H1 (cell line): Measurements from ENCODE around the gene ACVR2A. TPM values are rescaled to one million over a fixed set of nuclear protein-coding genes. Genes with fewer than 3 reads are reported as not detected.

Source experiments
- CTCF ChIA-PET: fragments of 300-600 bp; sonication (Branson Sonifier 250); formaldehyde crosslinking; loops from one replicate; lab custom pipeline; 2021; ENCODE audit not compliant: partially characterized antibody; lab: Charles Lee
- POLR2A ChIA-PET: fragments of 300-600 bp; sonication (Branson Sonifier 250); formaldehyde crosslinking; loops from one replicate; lab custom pipeline; 2021; ENCODE audit warnings: inconsistent platforms; ENCODE audit not compliant: partially characterized antibody; lab: Charles Lee
- DNase-seq, 2 experiments: peaks; one replicate each; pipeline versions ENCODE4 v3.0.0 to v3.0.0-alpha.2; 2010 to 2022; ENCODE audit warnings: low spot score in 2 of 2, low read depth in 1 of 2, mixed read lengths in 1 of 2
- FAIRE-seq: peaks from 2 replicates; lab custom pipeline; 2011; peaks lifted over from hg19 to GRCh38; lab: Jason Lieb, UNC
- H2AFZ ChIP-seq: 2 replicates; pipeline ENCODE4 v1.8.1; 2012; ENCODE audit warnings: low read length, inconsistent platforms
- H2AK5ac ChIP-seq: 2 replicates; pipeline ENCODE4 v1.6.1; 2013; ENCODE audit warnings: low read depth, low read length
- H2BK120ac ChIP-seq: replicated peaks from 2 replicates; pipeline ENCODE3; 2013; ENCODE audit warnings: low read depth, low read length, inconsistent platforms
- H2BK12ac ChIP-seq: 2 replicates; pipeline ENCODE4 v1.6.1; 2013; ENCODE audit warnings: low read depth, low read length
- H2BK15ac ChIP-seq: 2 replicates; pipeline ENCODE4 v1.6.1; 2013; ENCODE audit warnings: low read length
- H2BK20ac ChIP-seq: 2 replicates; pipeline ENCODE4 v1.6.1; 2013; ENCODE audit warnings: low read length
- H2BK5ac ChIP-seq: 2 replicates; pipeline ENCODE4 v1.6.1; 2013; ENCODE audit warnings: low read depth, low read length
- H3K14ac ChIP-seq: 2 replicates; pipeline ENCODE4 v1.6.1; 2013; ENCODE audit warnings: inconsistent platforms; ENCODE audit not compliant: insufficient read length
- H3K18ac ChIP-seq: 2 replicates; pipeline ENCODE4 v1.6.1; 2013; ENCODE audit warnings: low read length; ENCODE audit errors: extremely low read depth
- H3K23ac ChIP-seq: 2 replicates; pipeline ENCODE4 v1.6.1; 2013; ENCODE audit warnings: inconsistent platforms; ENCODE audit not compliant: insufficient read length
- H3K23me2 ChIP-seq: 2 replicates; pipeline ENCODE4 v1.6.1; 2013; ENCODE audit warnings: low read depth, low read length
- H3K27ac ChIP-seq: 2 replicates; pipeline ENCODE4 v1.6.1; 2011; ENCODE audit warnings: low read depth, low read length, inconsistent platforms
- H3K27me3 ChIP-seq, 4 experiments: replicated peaks in 1 of 4; 1 replicate in 1 of 4; 2 replicates in 3 of 4; pipeline versions ENCODE4 v1.6.1 to v1.8.1; 2011 to 2013; ENCODE audit warnings: low read length in 3 of 4, mild to moderate bottlenecking in 3 of 4, inconsistent platforms in 2 of 4, mixed read lengths in 2 of 4, moderate library complexity in 1 of 4; ENCODE audit not compliant: control insufficient read depth in 3 of 4, insufficient read depth in 3 of 4; ENCODE audit errors: extremely low read depth in 1 of 4
- H3K36me3 ChIP-seq, 4 experiments: 2 replicates each; pipeline versions ENCODE4 v1.6.1 to v1.8.1; 2011 to 2013; ENCODE audit warnings: mild to moderate bottlenecking in 4 of 4, low read length in 3 of 4, moderate library complexity in 2 of 4, control low read depth in 1 of 4, inconsistent platforms in 1 of 4; ENCODE audit not compliant: insufficient read depth in 4 of 4, control insufficient read depth in 2 of 4
- H3K4ac ChIP-seq: replicated peaks from 2 replicates; pipeline ENCODE3; 2013; ENCODE audit warnings: low read length, low read depth, mixed read lengths, inconsistent platforms; ENCODE audit not compliant: insufficient read length
- H3K4me1 ChIP-seq, 4 experiments: replicated peaks in 1 of 4; 1 replicate in 1 of 4; 2 replicates in 3 of 4; pipeline versions ENCODE4 v1.6.1 to v1.8.1; 2011 to 2013; ENCODE audit warnings: low read length in 3 of 4, inconsistent platforms in 2 of 4, mixed read lengths in 1 of 4; ENCODE audit not compliant: insufficient read depth in 4 of 4, control insufficient read depth in 3 of 4
- H3K4me2 ChIP-seq, 2 experiments: 2 replicates each; pipeline versions ENCODE4 v1.6.1 to v1.8.1; 2011 to 2013; ENCODE audit warnings: low read depth in 2 of 2, low read length in 2 of 2, control low read depth in 1 of 2, inconsistent platforms in 1 of 2, mild to moderate bottlenecking in 1 of 2; ENCODE audit not compliant: insufficient read depth in 1 of 2
- H3K4me3 ChIP-seq, 4 experiments: fragments of 200-600, 300-600 bp in 1 of 4; sonication (generic), shearing (Covaris generic), sonication (Bioruptor Twin) in 1 of 4; 2 replicates each; pipeline versions ENCODE4 v1.5.1 to v1.8.1; 2011 to 2016; ENCODE audit warnings: low read length in 4 of 4, low read depth in 3 of 4, control low read depth in 2 of 4, inconsistent platforms in 2 of 4, mild to moderate bottlenecking in 2 of 4, mixed read lengths in 1 of 4, moderate library complexity in 1 of 4; ENCODE audit not compliant: insufficient read depth in 2 of 4; ENCODE audit errors: extremely low read depth in 1 of 4
- H3K56ac ChIP-seq: replicated peaks from 2 replicates; pipeline ENCODE3; 2013; ENCODE audit warnings: low read depth, mild to moderate bottlenecking, mixed read lengths, low read length, inconsistent platforms; ENCODE audit not compliant: insufficient read length
- H3K79me1 ChIP-seq: 2 replicates; pipeline ENCODE4 v1.6.1; 2013; ENCODE audit warnings: low read depth, low read length, control low read depth
- H3K79me2 ChIP-seq, 2 experiments: 2 replicates each; pipeline versions ENCODE4 v1.6.1 to v1.8.1; 2012 to 2013; ENCODE audit warnings: low read length in 2 of 2, mild to moderate bottlenecking in 2 of 2, inconsistent platforms in 1 of 2; ENCODE audit not compliant: insufficient read depth in 2 of 2, control insufficient read depth in 1 of 2
- H3K9ac ChIP-seq, 4 experiments: replicated peaks in 1 of 4; 1 replicate in 1 of 4; 2 replicates in 3 of 4; pipeline versions ENCODE4 v1.6.1 to v1.8.1; 2011 to 2013; ENCODE audit warnings: low read depth in 3 of 4, low read length in 3 of 4, control low read depth in 2 of 4, mild to moderate bottlenecking in 2 of 4, moderate library complexity in 2 of 4, inconsistent platforms in 1 of 4; ENCODE audit errors: extremely low read depth in 1 of 4
- H3K9me3 ChIP-seq, 2 experiments: 2 replicates each; pipeline versions ENCODE4 v1.6.1 to v1.8.1; 2012 to 2013; ENCODE audit warnings: mild to moderate bottlenecking in 2 of 2, moderate library complexity in 2 of 2, control low read depth in 1 of 2, inconsistent platforms in 1 of 2, low read depth in 1 of 2, low read length in 1 of 2, mixed read lengths in 1 of 2; ENCODE audit not compliant: insufficient read depth in 2 of 2
- H4K20me1 ChIP-seq, 2 experiments: replicated peaks in 1 of 2; 2 replicates each; pipeline versions ENCODE3 to v1.8.1; 2011 to 2013; ENCODE audit warnings: inconsistent platforms in 2 of 2, low read length in 2 of 2, mild to moderate bottlenecking in 1 of 2; ENCODE audit not compliant: insufficient read depth in 2 of 2, control insufficient read depth in 1 of 2
- H4K5ac ChIP-seq: 2 replicates; pipeline ENCODE4 v1.6.1; 2013; ENCODE audit warnings: low read length, low read depth, mixed read lengths, inconsistent platforms; ENCODE audit not compliant: insufficient read length
- H4K8ac ChIP-seq: 2 replicates; pipeline ENCODE4 v1.8.0; 2013; ENCODE audit warnings: mild to moderate bottlenecking, moderate library complexity, low read length, inconsistent platforms; ENCODE audit not compliant: insufficient read depth; ENCODE audit errors: extremely low read depth
- H4K91ac ChIP-seq: replicated peaks from 2 replicates; pipeline ENCODE3; 2013; ENCODE audit warnings: low read length, mixed read lengths, inconsistent platforms; ENCODE audit not compliant: insufficient read length
- ATF2 ChIP-seq: IDR thresholded peaks from 2 replicates; pipeline ENCODE4 v1.6.1; 2012; ENCODE audit warnings: low read length, inconsistent platforms
- CHD2 ChIP-seq: IDR thresholded peaks from 2 replicates; pipeline ENCODE4 v1.6.1; 2012; ENCODE audit warnings: low read length, improper control_type of control experiment
- EGR1 ChIP-seq: IDR thresholded peaks from 2 replicates; pipeline ENCODE4 v1.6.1; 2011; ENCODE audit warnings: low read depth, low read length, borderline replicate concordance
- FOSL1 ChIP-seq: IDR thresholded peaks from 2 replicates; pipeline ENCODE4 v1.6.1; 2011; ENCODE audit warnings: mild to moderate bottlenecking, low read depth, low read length, moderate library complexity; ENCODE audit not compliant: insufficient read depth
- KDM1A ChIP-seq: fragments of 200-600, 300-600 bp; sonication (generic); IDR thresholded peaks from 2 replicates; pipeline ENCODE4 v1.7.1; 2016; ENCODE audit warnings: mild to moderate bottlenecking, low read length, borderline replicate concordance
- NRF1 ChIP-seq: IDR thresholded peaks from 2 replicates; pipeline ENCODE4 v1.6.1; 2011; ENCODE audit warnings: mild to moderate bottlenecking, low read depth, low read length, improper control_type of control experiment
- SUZ12 ChIP-seq: fragments of 200-600 bp; sonication (generic); IDR thresholded peaks from 2 replicates; pipeline ENCODE4 v1.6.1; 2012; ENCODE audit warnings: mild to moderate bottlenecking, inconsistent platforms, low read length, moderate library complexity, mixed read lengths
- TBP ChIP-seq: IDR thresholded peaks from 2 replicates; pipeline ENCODE4 v1.6.1; 2011; ENCODE audit warnings: low read depth, low read length, improper control_type of control experiment
- USF2 ChIP-seq: IDR thresholded peaks from 2 replicates; pipeline ENCODE4 v1.6.1; 2011; ENCODE audit warnings: low read length, improper control_type of control experiment
- polyA plus RNA-seq, 7 experiments: library from polyadenylated mRNA; depleted of rRNA in 3 of 7; stranded (reverse) in 5 of 7; unstranded in 2 of 7; fragments of >200 nt in 5 of 7; fragments of 200-250 nt in 2 of 7; gene quantifications; 1 replicate in 5 of 7; 2 replicates in 1 of 7; 4 replicates in 1 of 7; pipeline versions ENCODE4 v1.2.1 to v1.2.3, GENCODE V29; 2011 to 2013; ENCODE audit warnings: missing spikeins in 2 of 7, mixed read lengths in 2 of 7
- total RNA-seq: library from RNA; stranded (reverse); fragmentation: NEBNext Ultra II Directional; extraction: Animal tissue kit (Norgen Biotek cat#: 25700); gene quantifications from 2 replicates; pipeline ENCODE4 v1.2.1, GENCODE V29; 2021

ACVR2A gene
- total and polyA plus RNA-seq, 2 of the 8 experiments (the other 6 are each of a cell fraction or from before 2014, with no cell fraction given), result 3.4 to 18.1 TPM

GRCh38 chr2:147810883-147811765, 33.7 kb upstream of the ACVR2A start:
- Histone ChIP-seq H3K23me2 (no peaks in the 10 kb centered on the region), H2AFZ (no peak overlapping the region), H3K4ac (no peak overlapping the region), H2BK15ac (no peak overlapping the region), H3K4me1 (no peaks in the 10 kb centered on the region), H4K5ac (no peak overlapping the region), H3K27ac (no peak overlapping the region), H3K4me3 (no peak overlapping the region), H2BK120ac (no peak overlapping the region), H3K79me1 (no peaks in the 10 kb centered on the region), H2BK20ac (no peak overlapping the region), H3K9ac (no peak overlapping the region), H3K56ac (no peak overlapping the region), H3K4me2 (no peak overlapping the region), H3K14ac (no peak overlapping the region), H3K27me3 (no peaks in the 10 kb centered on the region), H3K79me2 (no peaks in the 10 kb centered on the region), H2BK5ac (no peak overlapping the region), H2BK12ac (no peak overlapping the region), H3K36me3 (no peaks in the 10 kb centered on the region), H3K9me3 (no peaks in the 10 kb centered on the region), H2AK5ac (no peak overlapping the region), H4K91ac (no peak overlapping the region), H3K23ac (no peak overlapping the region), H4K20me1 (no peaks in the 10 kb centered on the region), H4K8ac (no peak overlapping the region), H3K18ac (no peak overlapping the region)
- TF ChIP-seq KDM1A, result no peak
- TF ChIP-seq EGR1, result no peak
- TF ChIP-seq FOSL1, result no peak
- no peak for TF ChIP-seq USF2
- no peak for TF ChIP-seq CHD2
- TF ChIP-seq ATF2, result no peak
- no peak for TF ChIP-seq TBP
- TF ChIP-seq SUZ12, result no peak
- no peak for TF ChIP-seq NRF1
- FAIRE-seq (no peak), DNase-seq (no peak)
- POLR2A ChIA-PET, result no interaction called here
- CTCF ChIA-PET, result no interaction called here
